Esophagus muscularis mucosa (tissue), 3 donors: ENCODE results near the gene DAAM1.

ENCODE experiments used
- CTCF ChIP-seq, 3 experiments: fragments of 200-600 bp in 2 of 3; fragments of 450-650 bp in 1 of 3; sonication (generic) in 2 of 3; IDR thresholded peaks; one replicate each; pipeline ENCODE4 v1.5.1; 2017 to 2019; ENCODE audit warnings: antibody characterized with exemption in 3 of 3, mild to moderate bottlenecking in 2 of 3, moderate library complexity in 1 of 3
- POLR2A ChIP-seq: fragments of 450-650 bp; IDR thresholded peaks from one replicate; pipeline ENCODE4 v1.6.1; 2017; ENCODE audit warnings: antibody characterized with exemption, moderate library complexity, mild to moderate bottlenecking, low read depth

GRCh38 chr14:59146484-59146883 lies 42.0 kb upstream of the DAAM1 start:
- TF ChIP-seq POLR2A (no peak), CTCF (IDR thresholded peaks at IDR 0.05) (no peak)
